Peyer's patch (tissue), 4 donors: Measurements from ENCODE around the gene SAMD11. TPM values are rescaled to one million over a fixed set of nuclear protein-coding genes. Genes with fewer than 3 reads are reported as not detected.
"Not testable (repeated sequence)": the region's sequence is repeated elsewhere in the genome, so short reads cannot be mapped to it uniquely, and the experiment has no call there.

Source experiments
- DNase-seq, 3 donors: peaks; one replicate each; pipeline ENCODE4 v3.0.0-alpha.2; 2017 to 2019
- H3K27ac ChIP-seq, 4 donors: fragments of 200-600 bp; sonication (generic); one replicate each; pipeline ENCODE4 v1.5.1; 2016 to 2019
- H3K27me3 ChIP-seq, 2 donors: fragments of 200-600 bp; sonication (generic); one replicate each; pipeline ENCODE4 v1.5.1; 2019
- H3K36me3 ChIP-seq, 3 donors: fragments of 200-600 bp; sonication (generic); one replicate each; pipeline ENCODE4 v1.5.1; 2016 to 2019
- H3K4me1 ChIP-seq, 4 donors: fragments of 200-600 bp; sonication (generic); one replicate each; pipeline ENCODE4 v1.5.1; 2016 to 2019
- H3K4me3 ChIP-seq, 4 donors: fragments of 200-600 bp; sonication (generic); 1 replicate in 3 of 4; 2 replicates in 1 of 4; pipeline ENCODE4 v1.5.1; 2016 to 2019; ENCODE audit warnings: mild to moderate bottlenecking in 1 of 4
- H3K9me3 ChIP-seq, 4 donors: fragments of 200-600 bp; sonication (generic); one replicate each; pipeline ENCODE4 v1.5.1; 2016 to 2019; ENCODE audit warnings: mild to moderate bottlenecking in 1 of 4
- CTCF ChIP-seq, 6 experiments: fragments of 450-650 bp in 4 of 6; fragments of 200-600 bp in 2 of 6; sonication (generic) in 1 of 6; IDR thresholded peaks; one replicate each; pipeline ENCODE4 v1.5.1; 2017 to 2019; ENCODE audit warnings: antibody characterized with exemption in 6 of 6, mild to moderate bottlenecking in 3 of 6, moderate library complexity in 1 of 6
- POLR2A ChIP-seq, 2 donors: fragments of 450-650 bp; IDR thresholded peaks; one replicate each; pipeline ENCODE4 v1.5.1; 2017; ENCODE audit warnings: antibody characterized with exemption in 2 of 2, mild to moderate bottlenecking in 2 of 2, moderate library complexity in 2 of 2
- total RNA-seq, 4 donors: library from RNA; depleted of rRNA; stranded (reverse); fragments of >200 nt; gene quantifications; one replicate each; pipeline ENCODE4 v1.1.0, GENCODE V29; 2016

Gene SAMD11
- total RNA-seq, 4 donors from 2014 or later, result 1.1 to 5.0 (median 2.2) TPM

GRCh38 chr1:974687-975328 lies 51.1 kb downstream of the SAMD11 start:
- H3K27me3 ChIP-seq, result peaks cover 0 to 16% of the 10 kb centered on the region in 2 donors
- no peak for DNase-seq
- peaks cover 0 to 9% (median 4%) of the 10 kb centered on the region in 4 donors for H3K4me1 ChIP-seq
- H3K9me3 ChIP-seq, result no peaks in the 10 kb centered on the region
- no peaks in the 10 kb centered on the region for H3K36me3 ChIP-seq
- no peak for TF ChIP-seq CTCF (IDR thresholded peaks at IDR 0.05)
- no peak for TF ChIP-seq POLR2A (IDR thresholded peaks at IDR 0.05)
- no peak overlapping the region for H3K4me3 ChIP-seq
- H3K27ac ChIP-seq, result no peak overlapping the region

- Histone ChIP-seq H3K36me3 (no peaks in the 10 kb centered on the region), H3K4me3 (no peak overlapping the region), H3K27me3 (peaks cover 0 to 16% of the 10 kb centered on the region in 2 donors), H3K4me1 (peaks cover 0 to 9% (median 4%) of the 10 kb centered on the region in 4 donors), H3K9me3 (no peaks in the 10 kb centered on the region), H3K27ac (no peak overlapping the region)
- DNase-seq, result no peak
- TF ChIP-seq CTCF (IDR thresholded peaks at IDR 0.05) (no peak), POLR2A (IDR thresholded peaks at IDR 0.05) (no peak)
Measured at GRCh38 chr1:975365-975764, 51.6 kb downstream of the SAMD11 start.

GRCh38 chr1:975896-976683 lies 52.4 kb downstream of the SAMD11 start:
- Histone ChIP-seq H3K9me3 (no peaks in the 10 kb centered on the region), H3K4me3 (peak overlapping the region in 3 of 4 donors; percentile 32 to 38 (median 37)), H3K4me1 (peaks cover 0 to 9% (median 4%) of the 10 kb centered on the region in 4 donors), H3K27ac (no peak overlapping the region), H3K27me3 (peaks cover 0 to 10% of the 10 kb centered on the region in 2 donors), H3K36me3 (no peaks in the 10 kb centered on the region)
- DNase-seq, result peak in 2 of 3 donors; percentile 72 to 85
- TF ChIP-seq POLR2A (IDR thresholded peaks at IDR 0.05), result no peak
- TF ChIP-seq CTCF (IDR thresholded peaks at IDR 0.05), result peak; percentile 26 to 80 (median 65)

GRCh38 chr1:976791-977190 lies 53.1 kb downstream of the SAMD11 start:
- H3K9me3 ChIP-seq, DNase-seq, H3K4me3 ChIP-seq, H3K27ac ChIP-seq, H3K4me1 ChIP-seq, H3K36me3 ChIP-seq, H3K27me3 ChIP-seq: not testable (repeated sequence)

GRCh38 chr1:978069-978834 lies 54.5 kb downstream of the SAMD11 start:
- peaks cover 0 to 9% (median 4%) of the 10 kb centered on the region in 4 donors for H3K4me1 ChIP-seq
- no peak for DNase-seq
- no peaks in the 10 kb centered on the region for H3K9me3 ChIP-seq
- no peaks in the 10 kb centered on the region for H3K36me3 ChIP-seq
- H3K4me3 ChIP-seq, result no peak overlapping the region
- no peak overlapping the region for H3K27ac ChIP-seq
- no peak for TF ChIP-seq CTCF (IDR thresholded peaks at IDR 0.05)
- TF ChIP-seq POLR2A (IDR thresholded peaks at IDR 0.05), result no peak
- H3K27me3 ChIP-seq, result no peaks in the 10 kb centered on the region
